Retinal pigment epithelial cell (primary cell): ENCODE data around the gene EMP3.

Source experiments
- DNase-seq: peaks from one replicate; pipeline ENCODE4 v3.0.0-alpha.2; 2010; ENCODE audit warnings: low read depth
- H3K4me3 ChIP-seq: 2 replicates; pipeline ENCODE4 v1.5.1; 2011; ENCODE audit warnings: mild to moderate bottlenecking, low read length, control low read depth, moderate library complexity
- TF ChIP-seq, protein P1 (sequence below): conservative IDR thresholded peaks from 2 replicates; pipeline ENCODE4 v1.5.1; 2011; ENCODE audit warnings: low read depth, low read length, control low read depth, inconsistent platforms

EMP3 gene

DNA sequence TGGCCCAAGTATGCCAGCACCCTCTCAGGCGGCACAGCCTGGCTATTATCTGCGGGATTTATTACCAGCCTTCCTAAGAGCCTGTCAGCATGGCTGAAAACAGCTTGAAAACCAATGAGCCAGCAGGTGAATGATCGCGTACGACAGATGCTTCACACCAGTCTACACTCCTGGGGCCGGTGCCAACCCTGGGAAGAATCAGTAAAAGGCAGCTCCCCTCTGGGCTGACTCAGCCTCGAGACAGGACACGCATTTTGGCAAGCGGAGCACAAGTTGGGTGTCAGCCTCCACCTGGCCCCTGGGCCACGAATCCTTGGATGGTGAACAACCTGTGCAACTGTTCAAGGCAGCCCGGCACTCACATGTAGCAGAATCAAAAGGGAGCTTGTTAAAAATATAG, 15.6 kb downstream of the EMP3 start:
- TF ChIP-seq, protein P1, sequence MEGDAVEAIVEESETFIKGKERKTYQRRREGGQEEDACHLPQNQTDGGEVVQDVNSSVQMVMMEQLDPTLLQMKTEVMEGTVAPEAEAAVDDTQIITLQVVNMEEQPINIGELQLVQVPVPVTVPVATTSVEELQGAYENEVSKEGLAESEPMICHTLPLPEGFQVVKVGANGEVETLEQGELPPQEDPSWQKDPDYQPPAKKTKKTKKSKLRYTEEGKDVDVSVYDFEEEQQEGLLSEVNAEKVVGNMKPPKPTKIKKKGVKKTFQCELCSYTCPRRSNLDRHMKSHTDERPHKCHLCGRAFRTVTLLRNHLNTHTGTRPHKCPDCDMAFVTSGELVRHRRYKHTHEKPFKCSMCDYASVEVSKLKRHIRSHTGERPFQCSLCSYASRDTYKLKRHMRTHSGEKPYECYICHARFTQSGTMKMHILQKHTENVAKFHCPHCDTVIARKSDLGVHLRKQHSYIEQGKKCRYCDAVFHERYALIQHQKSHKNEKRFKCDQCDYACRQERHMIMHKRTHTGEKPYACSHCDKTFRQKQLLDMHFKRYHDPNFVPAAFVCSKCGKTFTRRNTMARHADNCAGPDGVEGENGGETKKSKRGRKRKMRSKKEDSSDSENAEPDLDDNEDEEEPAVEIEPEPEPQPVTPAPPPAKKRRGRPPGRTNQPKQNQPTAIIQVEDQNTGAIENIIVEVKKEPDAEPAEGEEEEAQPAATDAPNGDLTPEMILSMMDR: no peak
- H3K4me3 ChIP-seq: no peak overlapping the region
- DNase-seq: no peak

DNA sequence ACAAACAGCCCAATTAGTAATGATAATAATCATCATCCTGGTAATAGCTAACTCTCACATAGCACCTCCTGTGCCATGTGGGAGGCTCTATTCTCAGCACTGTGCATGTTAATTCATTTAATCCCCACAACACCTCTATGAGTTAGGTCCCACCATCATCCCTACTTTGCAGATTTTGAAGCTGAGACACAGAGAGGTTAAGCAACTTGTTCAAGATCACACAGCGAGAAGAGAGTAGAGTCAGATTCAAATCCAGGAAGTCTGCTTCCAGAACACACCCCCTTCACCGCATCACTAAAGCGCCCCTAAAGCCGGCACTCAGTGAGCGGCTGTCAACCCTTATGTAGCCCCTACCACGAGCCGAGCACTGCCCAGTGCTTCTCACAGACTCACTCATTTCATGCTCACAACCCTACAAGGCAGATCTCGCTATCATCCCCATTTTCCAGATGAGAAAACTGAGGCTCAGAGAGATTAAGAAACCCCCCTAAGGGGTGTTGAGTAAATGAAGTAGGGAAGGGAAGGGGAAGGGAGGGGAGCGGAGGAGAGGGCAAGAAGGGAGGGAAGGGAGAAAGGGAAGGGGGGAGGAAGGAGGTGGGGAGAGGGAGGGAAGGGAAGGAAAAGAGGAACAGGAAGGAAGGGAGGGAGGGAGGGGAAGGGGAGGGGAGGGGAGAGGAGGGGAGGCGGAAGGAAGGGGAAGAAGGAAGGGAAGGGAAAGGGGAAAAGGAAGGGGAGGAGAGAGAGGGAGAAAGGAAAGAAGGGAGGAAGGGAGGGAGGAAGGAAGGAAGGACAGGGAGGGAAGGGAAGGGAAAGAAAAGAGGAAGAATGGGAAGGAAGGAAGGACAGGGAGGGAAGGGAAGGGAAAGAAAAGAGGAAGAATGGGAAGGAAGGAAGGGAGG, 16.4 kb downstream of the EMP3 start:
- no peak overlapping the region for H3K4me3 ChIP-seq
- TF ChIP-seq, protein P1: no peak
- DNase-seq: no peak

DNA sequence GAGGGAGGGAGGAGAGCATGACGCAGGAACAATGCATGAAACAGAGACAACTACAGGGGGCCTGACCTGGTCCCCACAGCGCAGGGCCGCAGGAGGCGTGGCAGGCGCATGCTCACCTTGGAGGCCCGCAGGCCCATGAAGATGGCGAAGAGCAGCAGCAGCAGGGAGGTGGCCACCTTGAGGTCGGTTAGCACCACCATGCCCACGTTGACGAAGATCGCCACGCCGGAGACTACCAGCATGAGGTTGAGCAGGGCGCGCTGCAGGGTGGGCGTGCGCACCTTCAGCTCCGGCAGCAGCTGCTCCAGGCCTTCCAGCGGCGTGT, 17.0 kb downstream of the EMP3 start:
- TF ChIP-seq, protein P1: no peak
- DNase-seq: no peak
- no peak overlapping the region for H3K4me3 ChIP-seq

DNA sequence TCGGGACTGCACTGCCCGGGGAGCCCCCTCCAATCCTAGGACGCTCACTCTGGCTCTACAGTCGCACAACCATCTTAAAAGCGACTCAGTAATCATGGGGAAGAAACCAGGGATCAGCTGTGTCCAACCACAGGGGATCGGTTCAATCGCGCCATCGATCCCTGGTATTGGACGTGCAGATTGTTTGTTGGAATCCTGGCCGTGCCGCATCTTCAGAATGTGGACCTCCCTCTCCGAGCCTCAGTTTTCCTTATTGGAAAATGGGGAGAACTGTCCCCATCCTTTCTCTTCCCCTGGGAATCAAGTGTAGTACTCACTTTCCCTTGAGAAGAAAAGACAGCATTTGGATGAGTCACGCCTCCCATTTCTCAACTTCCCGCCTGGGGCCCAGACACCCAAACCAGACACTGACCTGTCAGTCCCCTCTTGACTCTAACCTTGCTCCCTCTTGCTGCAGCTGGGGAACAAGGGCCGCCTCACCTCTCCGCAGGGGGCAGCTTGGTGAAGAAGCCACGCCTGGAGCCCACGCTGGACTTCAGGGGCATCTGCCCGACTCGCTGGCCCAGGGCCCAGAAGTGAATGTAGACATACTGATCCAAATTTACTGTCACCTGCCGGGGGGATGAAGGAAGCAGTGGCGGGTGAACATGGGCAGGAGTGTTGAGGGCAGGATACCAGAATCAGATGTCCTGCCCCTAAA, 17.6 kb downstream of the EMP3 start:
- DNase-seq: no peak
- no peak overlapping the region for H3K4me3 ChIP-seq
- TF ChIP-seq, protein P1: no peak

DNA sequence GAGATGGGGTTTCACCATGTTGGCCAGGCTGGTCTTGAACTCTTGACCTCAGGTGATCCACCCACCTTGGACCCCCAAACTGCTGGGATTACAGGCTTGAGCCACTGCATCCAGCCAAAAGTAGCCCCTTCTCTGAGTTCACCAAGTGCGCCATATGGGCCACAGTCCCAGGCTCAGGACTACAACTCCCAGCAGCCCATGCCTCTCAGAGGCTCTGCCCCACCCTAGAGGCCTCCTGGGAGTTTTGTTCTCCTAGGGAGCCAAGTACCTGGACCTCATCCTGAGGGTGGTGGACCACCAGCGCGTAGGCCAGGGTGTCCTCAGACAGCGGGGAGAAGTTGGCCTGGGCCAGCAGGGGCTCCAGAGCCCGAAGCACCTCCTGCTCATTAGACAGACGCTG, 19.5 kb downstream of the EMP3 start:
- DNase-seq: no peak
- TF ChIP-seq, protein P1: no peak
- no peak overlapping the region for H3K4me3 ChIP-seq

DNA sequence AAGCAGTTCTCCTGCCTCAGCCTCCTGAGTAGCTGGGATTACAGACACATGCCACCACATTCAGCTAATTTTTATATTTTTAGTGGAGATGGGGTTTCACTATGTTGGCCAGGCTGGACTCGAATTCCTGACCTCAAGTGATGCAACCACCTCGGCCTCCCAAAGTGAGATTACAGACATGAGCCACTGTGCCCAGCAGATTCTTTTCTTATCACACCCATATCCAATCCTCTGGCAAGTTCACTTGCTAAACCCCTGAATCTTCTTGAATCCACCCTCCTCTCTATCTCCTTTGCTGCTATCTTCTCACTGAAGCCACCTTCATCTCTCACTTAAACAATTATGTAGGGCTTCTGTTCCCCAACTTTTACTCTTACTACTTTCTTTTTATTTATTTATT, 20.8 kb downstream of the EMP3 start:
- DNase-seq: no peak
- TF ChIP-seq, protein P1: no peak
- H3K4me3 ChIP-seq: no peak overlapping the region

DNA sequence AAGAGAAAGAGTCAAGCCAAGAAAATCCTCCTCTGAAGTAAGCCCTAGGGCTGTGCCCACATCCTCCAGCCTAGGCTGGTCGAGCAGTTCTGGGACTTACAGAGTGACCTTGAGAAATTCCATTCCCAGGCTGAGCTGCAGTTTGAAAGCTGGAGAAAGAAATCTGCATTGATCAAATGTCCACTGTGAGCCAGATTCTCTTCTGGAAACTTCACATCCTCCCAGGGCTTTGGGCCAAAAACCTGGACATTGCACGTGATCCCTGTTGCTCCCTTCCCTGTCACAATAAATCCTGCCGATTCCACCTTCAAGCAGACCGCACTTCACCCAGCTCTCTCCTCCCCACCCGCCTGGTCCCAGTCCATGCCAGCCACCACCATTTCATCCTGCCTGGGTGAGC, 22.7 kb downstream of the EMP3 start:
- TF ChIP-seq, protein P1: no peak
- H3K4me3 ChIP-seq: no peak overlapping the region
- DNase-seq: no peak
